GM21825 (cell line): Measurements from ENCODE around the gene PATE1.

Source experiments
- ATAC-seq: cut with Tn5 transposase; IDR thresholded peaks from one replicate; pipeline ENCODE4 v1.9.1; 2021; ENCODE audit warnings: mild to moderate bottlenecking, moderate library complexity; ENCODE audit not compliant: unreplicated experiment

Gene PATE1

DNA sequence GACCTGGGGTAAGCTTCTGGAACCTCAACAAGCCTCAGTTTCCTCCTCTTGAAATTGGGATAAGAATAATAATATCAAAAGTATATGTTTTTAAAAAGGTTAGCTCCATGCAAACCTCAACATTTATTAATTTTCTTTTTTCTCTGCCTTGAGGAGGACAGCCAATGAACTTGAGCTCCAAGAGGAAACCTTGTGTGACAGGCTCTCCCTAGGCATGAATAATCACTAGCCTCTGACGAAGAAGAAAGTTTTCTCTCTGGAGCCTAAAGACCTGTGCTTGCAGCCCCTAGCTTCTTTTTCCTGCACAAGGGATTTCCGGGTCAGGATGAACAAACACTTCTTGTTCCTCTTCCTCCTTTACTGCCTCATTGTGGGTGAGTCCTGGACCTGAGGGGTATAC is 41.7 kb downstream of the PATE1 start, which contains the start of gene PATE3:
TSS of gene PATE3 (plus strand) at position 301 of the 400 bp plus-strand sequence. CDS start at position 326, 25 bp downstream.
- ATAC-seq: no peak

DNA sequence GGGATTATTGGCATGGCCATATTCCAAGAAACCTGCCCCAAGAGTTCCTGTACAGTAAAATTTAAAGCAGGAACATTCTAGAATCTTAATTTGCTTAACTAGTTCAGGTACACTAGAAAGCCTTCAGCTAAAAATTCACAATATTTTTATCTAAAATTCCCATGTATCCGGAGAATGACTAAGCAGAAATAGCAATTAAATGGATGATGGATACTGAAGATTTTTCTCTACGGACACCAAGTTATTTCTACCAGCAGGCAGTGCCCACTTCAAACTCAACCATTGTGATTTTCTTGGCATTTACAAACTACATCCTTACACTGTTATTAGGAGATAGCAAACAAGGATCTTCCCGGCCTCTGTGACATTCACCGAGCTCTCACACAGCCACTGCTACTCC is 44.7 kb downstream of the PATE1 start:
- no peak for ATAC-seq

DNA sequence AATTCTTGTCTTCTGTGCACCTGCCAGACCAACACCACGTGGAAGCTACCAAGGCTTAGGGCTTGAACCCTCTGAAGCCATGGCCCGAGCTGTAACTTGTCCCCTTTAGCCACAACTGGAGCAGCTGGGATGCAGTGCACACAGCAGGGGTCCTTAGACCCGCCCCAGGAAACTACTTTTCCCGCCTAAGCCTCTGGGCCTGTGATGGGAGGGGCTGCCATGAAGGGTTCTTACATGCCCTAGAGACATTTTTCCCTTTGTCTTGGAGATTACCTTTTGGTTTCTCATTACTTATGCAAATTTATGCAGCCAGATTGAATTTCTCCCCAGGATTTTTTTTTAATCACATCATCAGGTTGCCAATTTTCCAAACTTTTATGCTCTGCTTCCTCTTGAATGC is 51.6 kb downstream of the PATE1 start:
- ATAC-seq: no peak
